ENCODE measurements around the gene UBE4B. TPM values are rescaled to one million over a fixed set of nuclear protein-coding genes. Genes with fewer than 3 reads are reported as not detected.

The UBE4B gene
- total RNA-seq, 1 donor, result 55.0 TPM

- no peak for TF ChIP-seq CTCF (IDR thresholded peaks at IDR 0.05; ENCODE audit: insufficient read depth, low read length)
- H3K4me3 ChIP-seq (ENCODE audit: low read depth, low read length), result no peak overlapping the region
- DNase-seq (ENCODE audit: low read depth), result no peak
Observed at GRCh38 chr1:10168912-10169514, 136.3 kb downstream of the UBE4B start.

GRCh38 chr1:10170239-10170574 lies 137.4 kb downstream of the UBE4B start:
- no peak for TF ChIP-seq CTCF (IDR thresholded peaks at IDR 0.05; ENCODE audit: insufficient read depth, low read length)
- DNase-seq (ENCODE audit: low read depth), result no peak
- no peak overlapping the region for H3K4me3 ChIP-seq (ENCODE audit: low read depth, low read length)

DNA sequence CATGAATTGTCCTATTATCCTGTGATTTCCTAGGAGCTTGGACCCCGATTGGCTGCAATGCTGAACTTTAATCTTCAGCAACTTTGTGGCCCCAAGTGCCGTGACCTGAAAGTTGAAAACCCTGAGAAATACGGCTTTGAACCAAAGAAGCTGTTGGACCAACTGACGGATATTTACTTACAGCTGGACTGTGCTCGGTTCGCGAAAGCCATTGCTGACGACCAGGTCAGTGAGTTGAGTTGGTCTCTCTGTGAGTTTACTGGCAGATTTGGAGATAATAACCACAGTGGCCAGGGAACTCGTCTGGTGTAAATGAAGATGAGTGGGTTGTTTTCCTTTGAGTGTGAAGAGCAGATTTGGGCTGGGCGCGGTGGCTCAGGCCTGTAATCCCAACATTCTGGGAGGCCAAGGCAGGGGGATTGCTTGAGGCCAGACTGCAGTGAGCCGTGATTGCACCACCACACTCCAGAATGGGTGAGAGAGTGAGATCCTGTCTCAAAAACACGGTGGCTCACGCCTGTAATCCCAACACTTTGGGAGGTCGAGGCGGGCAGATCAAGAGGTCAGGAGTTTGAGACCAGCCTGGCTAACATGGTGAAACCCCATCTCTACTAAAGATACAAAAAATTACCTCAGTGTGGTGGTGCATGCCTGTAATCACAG lies 138.5 kb downstream of the UBE4B start:
- DNase-seq (ENCODE audit: low read depth), result no peak
- no peak for TF ChIP-seq CTCF (IDR thresholded peaks at IDR 0.05; ENCODE audit: insufficient read depth, low read length)
- no peak overlapping the region for H3K4me3 ChIP-seq (ENCODE audit: low read depth, low read length)

GRCh38 chr1:10171995-10172669 lies 139.4 kb downstream of the UBE4B start:
- no peak overlapping the region for H3K4me3 ChIP-seq (ENCODE audit: low read depth, low read length)
- no peak for DNase-seq (ENCODE audit: low read depth)
- TF ChIP-seq CTCF (IDR thresholded peaks at IDR 0.05; ENCODE audit: insufficient read depth, low read length), result no peak

GRCh38 chr1:10173582-10173981 lies 140.8 kb downstream of the UBE4B start:
- no peak for DNase-seq (ENCODE audit: low read depth)
- TF ChIP-seq CTCF (IDR thresholded peaks at IDR 0.05; ENCODE audit: insufficient read depth, low read length), result no peak
- no peak overlapping the region for H3K4me3 ChIP-seq (ENCODE audit: low read depth, low read length)

DNA sequence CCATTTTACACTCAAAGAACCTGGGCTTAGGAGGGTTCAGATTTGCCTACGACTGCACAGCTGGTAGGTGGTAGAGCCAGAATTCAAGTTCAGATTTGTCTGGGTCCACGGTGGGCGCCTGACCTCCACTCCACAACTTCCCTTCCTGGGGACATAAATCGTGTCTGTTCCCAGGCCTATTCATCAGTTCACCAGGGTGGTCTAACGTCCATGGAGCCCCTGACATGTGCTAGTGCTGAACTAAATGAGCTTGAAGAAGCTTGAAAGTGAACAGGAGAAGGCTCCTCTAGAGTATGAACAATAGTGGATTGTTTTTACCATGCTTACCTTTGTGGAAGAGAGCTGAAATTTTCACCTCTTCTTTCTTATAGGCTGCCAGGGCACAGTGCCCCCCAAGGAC lies 145.1 kb downstream of the UBE4B start:
- H3K4me3 ChIP-seq (ENCODE audit: low read depth, low read length), result no peak overlapping the region
- DNase-seq (ENCODE audit: low read depth), result no peak
- no peak for TF ChIP-seq CTCF (IDR thresholded peaks at IDR 0.05; ENCODE audit: insufficient read depth, low read length)

Data from fibroblast of the aortic adventitia (primary cell).